HG03039 (cell line): ENCODE results near the gene P2RY11.

Experiments used
- ATAC-seq: cut with Tn5 transposase; IDR thresholded peaks from one replicate; pipeline ENCODE4 v1.9.1; 2021; ENCODE audit warnings: mild to moderate bottlenecking, moderate library complexity; ENCODE audit not compliant: unreplicated experiment

Gene P2RY11

DNA sequence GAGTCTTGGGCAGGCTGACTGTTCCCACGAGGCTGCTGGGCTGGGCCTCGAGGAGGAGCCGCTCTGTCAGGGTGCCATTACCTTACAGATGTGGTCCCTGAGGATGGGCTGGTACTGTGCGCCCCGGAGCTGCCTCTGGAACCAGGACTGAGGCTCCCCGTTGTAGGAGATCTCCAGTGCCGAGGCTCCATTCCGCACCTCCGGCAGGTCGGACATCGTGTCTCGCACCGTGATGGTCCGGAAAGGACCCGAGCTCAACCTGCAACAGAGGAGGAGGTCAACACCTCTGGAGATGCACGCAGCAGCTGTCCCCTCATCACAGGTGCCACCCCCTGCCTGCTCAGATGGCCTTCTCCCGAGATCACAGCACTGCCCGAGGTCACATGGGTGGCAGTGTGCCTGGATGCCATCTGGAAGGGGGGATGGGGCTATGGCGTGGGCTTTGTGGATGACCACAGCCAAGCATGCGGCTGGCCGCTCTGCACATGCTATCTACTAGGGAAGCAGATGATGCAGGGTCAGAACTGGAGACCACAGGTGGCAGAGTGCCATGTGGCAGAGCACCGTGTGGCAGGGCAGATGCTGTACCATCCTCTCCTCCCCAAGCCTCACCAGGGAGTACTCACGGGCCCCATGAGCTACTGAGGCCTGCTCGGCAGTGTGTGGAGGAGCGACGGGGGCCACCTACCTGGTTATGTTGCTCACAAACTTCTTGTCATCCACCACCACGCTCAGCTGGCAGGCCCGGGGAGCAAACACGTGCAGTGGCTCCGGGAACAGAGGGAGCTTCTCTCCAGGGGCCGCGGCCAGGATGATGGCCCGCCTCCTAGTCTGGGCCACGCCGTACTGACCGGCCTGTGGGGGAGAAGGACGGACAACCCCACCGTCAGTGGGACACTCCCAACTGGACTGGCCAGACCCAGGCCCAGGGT is 26.5 kb downstream of the P2RY11 start:
- no peak for ATAC-seq

DNA sequence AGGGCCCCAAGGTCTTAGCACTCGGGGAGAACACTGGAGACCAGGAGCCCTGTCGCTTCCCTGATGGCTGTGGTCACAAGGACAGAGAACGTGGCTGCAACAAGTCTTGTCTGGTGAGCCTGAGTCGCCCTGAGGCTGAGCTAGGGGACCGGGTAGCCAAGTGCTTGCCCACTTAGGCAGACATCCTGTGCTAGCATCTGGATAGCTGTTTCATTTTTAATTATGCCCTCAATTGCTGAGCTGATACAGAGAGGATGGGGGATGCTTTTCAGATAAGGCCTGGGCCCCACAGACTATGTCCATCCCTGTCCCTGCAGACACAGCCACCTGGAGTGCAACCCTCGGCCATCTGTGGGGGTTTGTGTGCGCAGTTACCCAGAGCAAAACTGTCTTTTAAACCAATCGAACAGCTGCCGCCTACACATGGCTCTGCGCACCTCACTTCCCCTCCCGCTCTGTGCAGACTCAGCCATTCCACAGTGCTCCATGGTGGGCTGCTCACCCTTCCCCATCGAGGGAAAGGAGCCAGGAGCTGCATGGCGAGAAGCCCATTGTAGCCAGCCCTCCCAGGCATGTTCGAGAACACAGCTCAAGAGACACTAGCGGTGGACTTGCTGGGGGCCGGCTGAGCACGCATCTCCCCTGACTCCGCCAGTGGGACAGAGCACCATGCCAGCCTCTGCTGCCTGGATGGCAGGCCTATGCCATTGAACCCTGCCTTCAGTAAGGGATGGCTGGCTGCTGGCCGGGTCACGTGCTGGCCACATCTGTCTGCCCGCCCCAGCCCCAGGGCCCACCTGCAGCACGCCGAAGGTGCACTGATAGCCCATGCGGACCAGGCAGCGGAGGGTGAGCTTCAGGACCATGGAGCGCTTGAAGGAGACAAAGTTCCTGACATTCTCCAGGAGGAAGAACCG is 27.6 kb downstream of the P2RY11 start:
- no peak for ATAC-seq

DNA sequence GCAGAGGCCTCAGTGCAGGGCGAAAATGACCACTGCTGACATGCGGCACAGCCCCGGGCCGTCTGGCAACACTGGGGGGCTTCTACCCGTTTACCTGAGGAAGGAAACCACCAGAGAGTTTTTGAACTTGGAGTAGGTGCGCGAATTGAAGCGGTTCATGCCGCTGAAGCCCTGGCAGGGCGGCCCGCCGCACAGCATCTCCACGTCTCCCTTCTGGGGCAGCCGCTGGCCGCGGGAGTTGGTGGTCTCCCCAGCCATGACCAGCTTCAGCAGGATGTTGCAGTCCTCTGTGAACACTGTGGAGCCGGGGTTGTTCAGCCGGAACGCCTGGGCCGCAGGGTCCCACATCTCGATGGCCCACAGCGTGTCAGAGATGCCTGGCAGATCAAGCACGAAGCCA is 28.5 kb downstream of the P2RY11 start:
- no peak for ATAC-seq

DNA sequence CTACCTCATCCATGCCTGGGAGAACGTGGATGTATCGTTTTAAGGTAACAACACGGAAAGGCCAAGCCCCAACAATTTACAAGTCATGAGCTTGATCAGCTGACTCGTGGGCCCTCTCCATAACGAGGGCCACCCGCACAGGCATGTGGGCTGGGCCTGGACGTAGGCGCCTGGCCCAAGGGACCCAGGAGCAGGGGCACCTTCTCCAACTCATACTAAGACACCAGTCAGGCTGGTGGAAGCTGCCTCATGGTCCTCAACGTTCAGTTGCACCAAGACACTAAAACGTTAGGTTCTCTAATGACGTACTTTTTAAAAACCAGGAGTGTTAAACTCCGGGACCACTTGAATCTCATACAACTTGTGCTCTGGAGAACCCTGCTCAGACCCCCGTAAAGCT is 30.0 kb downstream of the P2RY11 start:
- no peak for ATAC-seq

DNA sequence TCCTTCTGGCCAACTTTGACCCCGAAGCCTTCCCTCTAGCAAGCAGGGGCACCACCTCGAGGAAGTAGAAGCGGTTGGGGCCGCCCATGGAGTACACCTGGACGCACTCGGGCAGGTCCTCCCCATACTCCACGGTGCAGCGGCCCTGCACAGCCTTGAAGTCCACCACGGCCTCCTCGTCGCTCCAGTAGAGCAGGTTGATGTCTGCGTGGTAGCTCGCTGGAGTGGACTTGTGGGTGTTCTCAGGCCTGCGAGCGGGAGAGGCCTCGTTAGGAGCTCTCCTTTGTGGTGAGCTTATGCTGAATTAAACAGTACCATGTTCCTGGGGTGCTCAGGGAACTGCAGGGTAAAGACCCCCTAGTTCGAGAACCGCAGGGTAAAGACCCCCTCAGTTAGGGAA is 30.5 kb downstream of the P2RY11 start:
- no peak for ATAC-seq

DNA sequence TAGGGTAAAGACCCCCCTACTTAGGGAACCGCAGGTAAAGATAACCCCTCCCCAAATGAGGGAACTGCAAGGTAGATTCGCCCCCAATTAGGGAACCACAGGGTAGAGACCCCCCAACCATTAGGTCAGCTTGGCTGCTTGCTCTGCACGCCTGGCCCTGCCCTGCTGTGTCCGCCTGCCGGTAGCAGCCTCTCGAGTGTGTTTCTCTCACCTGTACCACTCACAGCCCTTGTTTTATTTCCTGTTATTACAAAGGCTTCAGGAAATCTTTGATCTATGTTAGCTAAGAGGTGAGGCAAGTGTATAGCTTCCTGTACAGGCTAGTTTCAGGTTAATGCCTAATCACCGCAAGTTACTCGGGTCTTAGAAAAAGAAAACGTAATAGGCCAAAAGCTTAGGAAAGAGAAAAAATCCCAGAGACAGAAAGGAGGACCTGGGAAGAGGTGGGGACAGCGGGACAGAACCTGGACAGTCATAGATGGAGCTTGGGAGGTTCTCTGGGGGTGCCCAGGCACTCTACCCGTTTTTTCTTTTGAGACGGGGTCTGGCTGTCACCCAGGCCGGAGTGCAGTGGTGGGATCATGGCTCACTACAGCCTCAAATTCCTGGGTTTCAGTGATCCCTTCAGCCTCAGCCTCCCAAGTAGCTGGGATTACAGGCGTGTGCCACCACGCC is 31.3 kb downstream of the P2RY11 start:
- no peak for ATAC-seq

DNA sequence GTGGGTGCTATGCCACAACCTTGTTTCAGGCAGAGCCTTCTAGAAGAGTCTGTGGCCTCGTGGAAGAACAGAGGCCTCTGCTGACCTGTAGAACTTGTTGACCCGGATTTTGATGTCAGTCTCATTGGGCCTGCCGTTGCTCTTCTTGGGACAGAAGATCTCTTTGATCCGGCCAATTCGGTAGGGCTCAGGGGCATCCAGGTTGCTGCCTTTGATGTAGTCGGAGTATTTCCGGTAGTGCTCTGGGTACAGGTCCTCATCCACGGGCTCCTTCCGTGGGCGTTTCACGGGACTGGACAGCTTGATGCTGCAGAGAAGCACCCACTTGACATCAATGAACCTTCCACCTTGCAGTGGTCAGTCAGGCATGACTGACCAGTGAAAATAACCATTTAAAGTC is 32.2 kb downstream of the P2RY11 start:
- no peak for ATAC-seq

DNA sequence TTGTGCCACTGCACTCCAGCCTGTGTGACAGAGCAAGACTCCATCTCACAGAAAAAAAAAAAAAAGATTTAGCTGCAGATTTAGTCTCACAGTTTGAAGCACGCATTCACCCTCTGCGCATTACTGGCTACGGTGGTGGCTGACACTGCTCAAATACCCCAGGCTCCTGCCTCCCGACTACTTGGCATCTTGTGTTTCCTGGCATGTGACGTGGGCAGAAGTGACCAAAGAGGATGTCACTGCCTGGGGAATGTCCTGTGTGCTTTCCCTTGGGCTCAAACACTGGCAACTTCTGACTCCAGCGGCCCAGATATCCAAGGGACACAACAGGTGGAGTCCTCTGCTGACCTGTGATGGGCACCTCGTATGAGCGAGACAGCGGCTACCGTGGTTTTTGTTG is 32.9 kb downstream of the P2RY11 start:
- no peak for ATAC-seq

DNA sequence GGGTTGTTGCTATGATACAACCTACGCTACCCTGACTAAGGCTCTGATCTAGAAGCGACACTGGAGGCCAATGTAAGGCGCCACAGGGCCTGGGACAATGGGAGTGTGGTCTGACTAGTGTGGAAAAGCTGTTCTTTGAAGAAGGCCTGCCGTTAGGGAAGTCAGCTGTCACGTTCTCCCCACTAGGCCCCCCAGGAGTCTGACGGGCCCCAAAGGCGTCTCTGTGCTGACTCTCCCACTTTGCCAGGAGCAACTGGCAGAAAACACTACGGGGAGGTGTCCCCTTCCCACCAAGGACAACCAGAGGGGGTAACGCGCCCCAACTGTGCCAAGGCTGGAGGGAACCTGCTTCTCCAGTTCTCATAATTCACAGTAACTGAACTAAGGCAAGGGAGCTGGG is 33.5 kb downstream of the P2RY11 start:
- no peak for ATAC-seq

DNA sequence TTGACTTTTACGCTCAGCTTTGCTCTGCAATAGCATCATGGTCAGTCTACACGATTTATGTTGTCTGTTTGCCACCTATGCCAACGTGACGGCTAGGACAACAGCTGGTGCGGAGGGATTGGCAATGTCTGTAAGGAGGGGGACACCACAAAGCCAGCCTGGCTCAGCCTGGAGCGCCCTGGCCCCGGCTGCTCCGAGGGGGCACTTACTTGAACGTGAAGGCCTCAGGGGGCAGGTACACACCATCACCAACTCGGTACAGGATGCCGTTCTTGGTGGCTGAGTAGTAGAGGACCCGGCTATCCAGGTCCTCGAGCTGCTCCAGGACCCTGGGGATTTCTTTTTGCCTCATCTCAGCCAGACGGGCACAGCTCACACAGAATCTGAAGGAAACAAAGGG is 34.6 kb downstream of the P2RY11 start:
- ATAC-seq = no peak

DNA sequence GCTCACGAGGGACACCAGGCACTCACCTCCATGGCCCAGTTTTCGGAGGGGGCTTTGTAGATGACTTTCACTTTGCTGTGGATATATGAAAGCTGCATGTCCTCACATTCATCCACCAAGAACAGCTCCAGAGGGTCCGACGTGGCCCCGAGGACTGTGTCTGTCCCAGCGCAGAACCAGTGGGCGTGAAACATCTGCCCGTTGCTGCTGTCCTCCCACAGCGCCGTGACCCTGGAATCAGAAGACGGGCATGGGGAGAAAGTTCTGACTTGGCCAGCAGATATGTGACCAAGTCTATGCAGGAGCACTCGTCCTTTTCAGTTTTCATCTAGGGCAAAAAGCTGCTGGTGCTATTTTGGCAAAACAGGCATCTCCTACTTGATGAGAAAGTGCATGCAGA is 37.9 kb downstream of the P2RY11 start:
- no peak for ATAC-seq

DNA sequence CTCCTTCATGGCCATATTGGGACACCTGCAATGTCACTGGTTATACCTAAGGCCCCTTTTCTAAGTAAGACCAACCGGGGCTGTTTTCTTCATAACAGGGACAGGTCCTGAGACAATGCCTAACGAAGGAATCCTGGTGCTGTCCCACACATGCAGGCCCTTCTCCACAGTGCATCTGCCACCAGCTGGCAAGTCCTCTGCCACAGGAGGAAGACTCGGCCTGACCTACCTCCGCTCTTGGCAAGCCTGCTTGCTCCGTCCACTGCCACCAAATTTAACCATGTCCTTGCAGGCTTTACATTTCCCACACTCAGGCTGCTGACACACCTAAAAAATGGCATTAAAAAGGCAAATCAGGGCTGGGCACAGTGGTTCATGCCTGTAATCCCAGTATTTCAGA is 40.0 kb downstream of the P2RY11 start:
- no peak for ATAC-seq

DNA sequence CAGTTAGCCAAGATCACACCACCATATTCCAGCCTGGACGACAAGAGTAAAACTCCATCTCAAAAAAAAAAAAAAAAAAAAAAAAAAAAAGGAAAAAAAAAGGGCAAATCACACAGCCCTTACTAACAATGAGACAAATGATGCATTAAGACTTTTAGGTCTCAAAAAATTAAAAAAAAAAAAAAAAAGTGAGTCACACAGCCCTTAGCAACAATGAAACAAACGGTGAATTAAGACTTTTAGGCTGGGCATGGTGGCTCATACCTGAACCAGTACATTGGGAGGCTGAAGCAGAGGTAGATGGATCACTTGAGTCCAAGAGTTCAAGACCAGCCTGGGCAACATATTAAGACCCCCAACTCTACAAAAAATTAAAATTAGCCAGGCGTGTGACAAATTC is 40.6 kb downstream of the P2RY11 start:
- no peak for ATAC-seq

DNA sequence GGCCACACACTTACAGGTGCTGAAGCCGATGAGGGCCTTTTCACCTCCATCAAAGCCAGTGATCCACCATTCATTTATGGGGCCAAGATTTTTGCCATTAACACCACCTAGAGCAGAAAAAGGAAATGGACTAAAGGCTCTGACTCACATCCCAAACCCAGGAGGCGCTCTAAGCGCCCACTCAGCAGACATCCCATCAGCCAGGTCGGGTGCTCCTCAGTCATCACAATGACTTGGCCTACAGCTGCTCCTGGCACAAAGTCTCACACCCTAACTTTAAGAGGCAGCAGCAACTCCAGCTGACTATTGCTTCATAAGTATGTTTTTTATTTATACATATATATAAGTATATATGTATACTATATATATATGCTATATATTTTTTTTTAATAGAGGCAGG is 44.3 kb downstream of the P2RY11 start:
- no peak for ATAC-seq

DNA sequence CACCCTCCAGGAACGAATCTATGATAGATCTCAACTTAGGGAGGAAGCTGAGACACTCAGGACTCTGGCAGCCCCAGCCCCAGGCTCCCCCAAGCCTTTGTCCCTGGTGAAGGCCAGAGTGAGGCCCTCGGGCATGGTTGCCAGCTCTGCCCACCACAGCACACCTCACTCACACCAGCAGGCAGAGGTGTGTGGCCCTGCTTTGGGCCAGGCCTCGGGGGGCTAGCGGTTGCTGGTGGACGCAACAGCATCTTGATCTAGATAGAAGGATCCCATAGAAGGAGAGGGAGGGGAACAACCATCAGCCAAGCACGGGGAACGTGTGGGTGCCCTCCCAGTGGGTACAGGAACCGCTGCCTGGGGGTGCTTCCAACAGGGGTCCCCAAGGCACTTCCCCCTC is 46.6 kb downstream of the P2RY11 start:
- ATAC-seq = no peak

DNA sequence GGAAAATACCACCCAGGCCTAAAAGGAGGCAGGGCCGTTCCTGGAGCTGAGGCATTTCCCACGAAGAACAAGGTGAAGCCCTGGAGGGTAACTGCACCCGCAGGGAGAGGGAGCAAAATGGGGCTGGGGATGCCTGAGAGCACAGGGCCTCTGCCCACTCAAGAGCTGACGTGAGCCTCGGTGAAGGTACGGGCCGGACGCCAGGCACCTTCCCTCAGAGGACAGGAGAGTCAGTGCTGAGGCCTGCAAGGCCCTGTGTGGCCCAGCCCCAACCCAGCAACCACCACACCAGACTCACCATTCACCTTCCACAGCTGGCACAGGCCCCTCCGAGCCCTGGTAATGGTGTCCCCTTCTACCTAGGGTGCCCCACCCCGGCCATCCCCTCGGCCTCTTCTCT is 47.0 kb downstream of the P2RY11 start:
- no peak for ATAC-seq

DNA sequence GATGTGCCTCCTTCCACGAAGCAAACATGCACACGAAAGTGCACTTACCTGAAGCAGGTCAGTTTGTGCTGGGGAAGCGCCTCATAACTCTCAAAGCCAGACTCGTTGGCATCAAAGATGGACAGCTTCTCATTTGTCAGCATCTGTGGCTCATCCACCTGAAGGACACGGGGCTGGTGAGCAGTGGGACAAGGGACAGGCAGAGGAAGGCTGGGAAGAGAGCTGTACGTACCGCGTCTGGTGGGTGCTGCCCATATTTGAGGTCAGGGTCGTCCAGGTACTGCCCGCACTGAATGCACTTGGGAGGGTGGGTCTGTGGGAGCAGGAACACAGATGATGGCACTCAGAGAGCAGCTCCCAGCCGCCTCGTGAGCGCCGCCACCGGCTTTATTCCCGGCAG is 48.1 kb downstream of the P2RY11 start:
- ATAC-seq = no peak

DNA sequence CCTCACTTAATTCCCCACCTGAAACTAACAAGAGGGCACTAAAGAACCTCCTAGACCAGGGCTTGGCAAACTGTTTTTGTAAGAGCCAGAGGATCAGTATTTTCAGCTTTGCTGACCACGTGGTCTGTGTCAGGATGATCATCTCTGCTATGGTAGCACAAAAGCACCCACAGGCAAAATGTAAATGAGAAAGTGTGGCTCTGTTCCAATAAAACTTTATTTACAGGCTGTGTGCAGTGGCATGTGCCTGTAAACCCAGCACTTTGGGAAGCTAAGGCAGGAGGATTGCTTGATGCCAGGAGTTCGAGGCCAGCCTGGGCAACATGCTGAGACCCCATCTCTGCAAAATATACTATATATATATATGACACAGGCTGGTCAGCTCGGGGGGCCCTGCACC is 52.0 kb downstream of the P2RY11 start:
- ATAC-seq = no peak
